22Rv1 (cell line): ENCODE measurements around the gene SKIC8.

Experiments used
- H3K27ac ChIP-seq: fragments of 450-650 bp; 2 replicates; pipeline ENCODE4 v1.5.1; 2017
- CTCF ChIP-seq: fragments of 450-650 bp; IDR thresholded peaks from 2 replicates; pipeline ENCODE4 v1.5.1; 2017; ENCODE audit warnings: mild to moderate bottlenecking
- ZFX ChIP-seq: fragments of 450-650 bp; IDR thresholded peaks from 2 replicates; pipeline ENCODE4 v1.6.1; 2017; ENCODE audit warnings: antibody characterized with exemption, borderline replicate concordance

The SKIC8 gene

GRCh38 chr15:78312957-78313356 is 13.5 kb upstream of the SKIC8 start:
- TF ChIP-seq CTCF (no peak), ZFX (no peak)
- no peak overlapping the region for H3K27ac ChIP-seq

GRCh38 chr15:78312536-78312935 is 13.1 kb upstream of the SKIC8 start:
- no peak overlapping the region for H3K27ac ChIP-seq
- TF ChIP-seq ZFX, result no peak
- TF ChIP-seq CTCF, result no peak

- no peak for TF ChIP-seq ZFX
- TF ChIP-seq CTCF, result no peak
- no peak overlapping the region for H3K27ac ChIP-seq
These were observed 11.9 kb upstream of the SKIC8 start for GRCh38 chr15:78311292-78311691.

- no peak for TF ChIP-seq ZFX
- peak; percentile 94 for TF ChIP-seq CTCF
- H3K27ac ChIP-seq, result no peak overlapping the region
These were observed 9.1 kb upstream of the SKIC8 start for GRCh38 chr15:78308422-78309032.

GRCh38 chr15:78307976-78308375 is 8.6 kb upstream of the SKIC8 start:
- H3K27ac ChIP-seq, result no peak overlapping the region
- TF ChIP-seq ZFX, result no peak

- TF ChIP-seq CTCF, result no peak
- no peak for TF ChIP-seq ZFX
- no peak overlapping the region for H3K27ac ChIP-seq
These were observed 6.9 kb upstream of the SKIC8 start for GRCh38 chr15:78306176-78306774.

- no peak for TF ChIP-seq CTCF
- TF ChIP-seq ZFX, result no peak
- H3K27ac ChIP-seq, result no peak overlapping the region
These were observed 5.0 kb upstream of the SKIC8 start for GRCh38 chr15:78304216-78305066.
